ENCODE data around the gene CHST12.
"Not testable (repeated sequence)": the region's sequence is repeated elsewhere in the genome, so short reads cannot be mapped to it uniquely, and the experiment has no call there.

Gene CHST12

GRCh38 chr7:2416650-2417049, 13.2 kb downstream of the CHST12 start:
- Histone ChIP-seq H3K4me3 (no peak overlapping the region), H3K4me1 (peaks cover 33 to 60% (median 47%) of the 10 kb centered on the region in 10 experiments), H4K20me1 (peaks cover 29 to 84% (median 52%) of the 10 kb centered on the region in 11 experiments; a peak in 17 of 22 replicates), H3K9ac (no peak overlapping the region), H3K9me3 (replicated peaks in 1 of 11) (no peaks in the 10 kb centered on the region), H3K27me3 (no peaks in the 10 kb centered on the region), H3K4me2 (peak overlapping the region in 3 of 11 experiments; percentile 43 to 47 (median 45); a peak in 4 of 22 replicates), H3K36me3 (peaks cover 0 to 33% (median 15%) of the 10 kb centered on the region in 11 experiments; a peak in 11 of 22 replicates), H3K27ac (no peak overlapping the region)
- no peak for TF ChIP-seq Cebpa-rat (IDR thresholded peaks at IDR 0.05)

GRCh38 chr7:2417178-2417577, 13.8 kb downstream of the CHST12 start:
- peaks cover 0 to 36% (median 15%) of the 10 kb centered on the region in 11 experiments; a peak in 11 of 22 replicates for H3K36me3 ChIP-seq
- H4K20me1 ChIP-seq = peaks cover 24 to 84% (median 51%) of the 10 kb centered on the region in 11 experiments; a peak in 17 of 22 replicates
- peaks cover 28 to 55% (median 41%) of the 10 kb centered on the region in 10 experiments for H3K4me1 ChIP-seq
- not testable (repeated sequence) for H3K4me3 ChIP-seq; H3K9me3 ChIP-seq (replicated peaks in 1 of 11); H3K27ac ChIP-seq; H3K9ac ChIP-seq; H3K27me3 ChIP-seq
- peak overlapping the region in 7 of 11 experiments; percentile 33 to 66 (median 44); a peak in 8 of 22 replicates for H3K4me2 ChIP-seq

- H3K27me3 ChIP-seq = no peaks in the 10 kb centered on the region
- peaks cover 0 to 43% (median 17%) of the 10 kb centered on the region in 11 experiments; a peak in 11 of 22 replicates for H3K36me3 ChIP-seq
- no peak overlapping the region for H3K4me3 ChIP-seq
- peaks cover 16 to 83% (median 50%) of the 10 kb centered on the region in 11 experiments; a peak in 17 of 22 replicates for H4K20me1 ChIP-seq
- no peaks in the 10 kb centered on the region for H3K9me3 ChIP-seq (replicated peaks in 1 of 11)
- H3K4me1 ChIP-seq = peaks cover 21 to 46% (median 33%) of the 10 kb centered on the region in 10 experiments
- peak overlapping the region in 2 of 11 experiments; percentile 21 to 27; a peak in 2 of 22 replicates for H3K27ac ChIP-seq
- TF ChIP-seq Cebpa-rat (IDR thresholded peaks at IDR 0.05) = no peak
- H3K4me2 ChIP-seq = peak overlapping the region; percentile 2 to 66 (median 44); a peak in 19 of 22 replicates
- peak overlapping the region in 4 of 11 experiments; percentile 19 to 47 (median 22); a peak in 5 of 22 replicates for H3K9ac ChIP-seq
These were observed 14.6 kb downstream of the CHST12 start for GRCh38 chr7:2417981-2418481.

- Histone ChIP-seq H4K20me1 (peaks cover 11 to 99% (median 60%) of the 10 kb centered on the region in 11 experiments; a peak in 17 of 22 replicates), H3K4me3 (no peak overlapping the region), H3K27ac (no peak overlapping the region), H3K9ac (no peak overlapping the region), H3K27me3 (no peaks in the 10 kb centered on the region), H3K4me1 (peaks cover 23 to 42% (median 30%) of the 10 kb centered on the region in 10 experiments), H3K36me3 (peaks cover 0 to 63% (median 29%) of the 10 kb centered on the region in 11 experiments; a peak in 17 of 22 replicates), H3K4me2 (no peak overlapping the region), H3K9me3 (replicated peaks in 1 of 11) (no peaks in the 10 kb centered on the region)
- no peak for TF ChIP-seq Cebpa-rat (IDR thresholded peaks at IDR 0.05)
These were observed 17.0 kb downstream of the CHST12 start for GRCh38 chr7:2420216-2420933.

- no peak overlapping the region for H3K9ac ChIP-seq
- TF ChIP-seq Cebpa-rat (IDR thresholded peaks at IDR 0.05) = no peak
- no peak overlapping the region for H3K27ac ChIP-seq
- peaks cover 0 to 70% (median 29%) of the 10 kb centered on the region in 11 experiments; a peak in 17 of 22 replicates for H3K36me3 ChIP-seq
- H3K27me3 ChIP-seq = no peaks in the 10 kb centered on the region
- no peak overlapping the region for H3K4me3 ChIP-seq
- H4K20me1 ChIP-seq = peaks cover 8 to 99% (median 63%) of the 10 kb centered on the region in 11 experiments; a peak in 16 of 22 replicates
- peaks cover 9 to 34% (median 19%) of the 10 kb centered on the region in 10 experiments; a peak in 18 of 20 replicates for H3K4me1 ChIP-seq
- no peak overlapping the region for H3K4me2 ChIP-seq
- H3K9me3 ChIP-seq (replicated peaks in 1 of 11) = no peaks in the 10 kb centered on the region
These were observed 18.5 kb downstream of the CHST12 start for GRCh38 chr7:2421943-2422310.

GRCh38 chr7:2425749-2426148, 22.3 kb downstream of the CHST12 start:
- H3K9ac ChIP-seq = no peak overlapping the region
- peaks cover 0 to 66% (median 44%) of the 10 kb centered on the region in 11 experiments; a peak in 13 of 22 replicates for H4K20me1 ChIP-seq
- H3K36me3 ChIP-seq = peaks cover 4 to 64% (median 30%) of the 10 kb centered on the region in 11 experiments; a peak in 17 of 22 replicates
- H3K4me3 ChIP-seq = no peak overlapping the region
- H3K27me3 ChIP-seq = no peaks in the 10 kb centered on the region
- peaks cover 9 to 32% (median 28%) of the 10 kb centered on the region in 11 experiments for H3K9me3 ChIP-seq (replicated peaks in 1 of 11)
- H3K4me1 ChIP-seq = peaks cover 0 to 19% (median 2%) of the 10 kb centered on the region in 10 experiments; a peak in 6 of 20 replicates
- no peak overlapping the region for H3K27ac ChIP-seq
- no peak overlapping the region for H3K4me2 ChIP-seq
- no peak for TF ChIP-seq Cebpa-rat (IDR thresholded peaks at IDR 0.05)

GRCh38 chr7:2431260-2431867, 28.0 kb downstream of the CHST12 start:
- Histone ChIP-seq H3K9ac (no peak overlapping the region), H3K27ac (no peak overlapping the region), H3K9me3 (replicated peaks in 1 of 11) (peaks cover 19 to 56% (median 41%) of the 10 kb centered on the region in 11 experiments), H3K36me3 (peaks cover 51 to 84% (median 67%) of the 10 kb centered on the region in 11 experiments), H3K4me2 (no peak overlapping the region), H4K20me1 (peaks cover 0 to 60% (median 37%) of the 10 kb centered on the region in 11 experiments; a peak in 16 of 22 replicates), H3K27me3 (no peaks in the 10 kb centered on the region), H3K4me1 (peaks cover 0 to 12% (median 0%) of the 10 kb centered on the region in 10 experiments; a peak in 5 of 20 replicates), H3K4me3 (no peak overlapping the region)
- no peak for TF ChIP-seq Cebpa-rat (IDR thresholded peaks at IDR 0.05)

- Histone ChIP-seq H3K4me2 (no peak overlapping the region), H3K36me3 (peaks cover 59 to 93% (median 74%) of the 10 kb centered on the region in 11 experiments), H3K27ac (no peak overlapping the region), H4K20me1 (peaks cover 0 to 68% (median 49%) of the 10 kb centered on the region in 11 experiments; a peak in 19 of 22 replicates), H3K4me3 (no peak overlapping the region), H3K27me3 (no peaks in the 10 kb centered on the region), H3K9me3 (replicated peaks in 1 of 11) (peaks cover 19 to 49% (median 41%) of the 10 kb centered on the region in 11 experiments), H3K9ac (no peak overlapping the region), H3K4me1 (peaks cover 0 to 27% (median 11%) of the 10 kb centered on the region in 10 experiments; a peak in 17 of 20 replicates)
- no peak for TF ChIP-seq Cebpa-rat (IDR thresholded peaks at IDR 0.05)
These were observed 29.7 kb downstream of the CHST12 start for GRCh38 chr7:2432910-2433712.
